ENCODE results near the gene CACNA1A.

CACNA1A gene

DNA sequence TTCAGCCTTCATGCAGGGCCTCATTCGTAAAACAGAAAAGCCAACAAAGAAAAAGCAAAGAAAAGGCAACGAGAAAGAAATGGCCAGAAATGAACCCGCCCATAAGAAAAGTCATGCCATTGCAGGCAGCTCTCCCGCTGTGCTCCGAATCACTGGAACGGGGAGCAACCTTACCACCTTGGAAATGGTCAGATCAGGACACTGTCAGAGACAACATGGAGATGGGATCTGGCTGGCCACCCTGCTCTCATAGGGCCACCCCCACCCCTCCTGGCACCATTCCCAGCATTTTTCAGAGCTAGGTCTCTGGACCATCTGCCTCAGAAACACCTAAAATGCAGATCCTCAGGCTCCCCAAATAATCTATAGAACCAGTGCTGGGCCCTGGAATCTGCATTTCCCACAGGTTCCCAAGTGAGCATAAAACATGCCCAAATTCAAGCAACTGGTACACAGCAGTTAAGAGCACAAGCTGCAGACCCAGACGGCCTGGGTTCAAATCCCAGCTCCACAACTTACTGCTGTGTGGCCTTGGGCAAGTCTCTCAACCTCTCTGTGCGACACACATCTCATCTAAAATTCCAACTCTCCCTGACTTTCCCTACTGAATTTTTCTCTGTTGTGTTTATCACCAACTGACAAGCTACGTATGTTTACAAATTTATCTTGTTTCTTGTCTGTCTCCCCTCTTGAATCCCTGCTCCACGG lies 204.5 kb downstream of the CACNA1A start:
- DNase-seq, result no peak

DNA sequence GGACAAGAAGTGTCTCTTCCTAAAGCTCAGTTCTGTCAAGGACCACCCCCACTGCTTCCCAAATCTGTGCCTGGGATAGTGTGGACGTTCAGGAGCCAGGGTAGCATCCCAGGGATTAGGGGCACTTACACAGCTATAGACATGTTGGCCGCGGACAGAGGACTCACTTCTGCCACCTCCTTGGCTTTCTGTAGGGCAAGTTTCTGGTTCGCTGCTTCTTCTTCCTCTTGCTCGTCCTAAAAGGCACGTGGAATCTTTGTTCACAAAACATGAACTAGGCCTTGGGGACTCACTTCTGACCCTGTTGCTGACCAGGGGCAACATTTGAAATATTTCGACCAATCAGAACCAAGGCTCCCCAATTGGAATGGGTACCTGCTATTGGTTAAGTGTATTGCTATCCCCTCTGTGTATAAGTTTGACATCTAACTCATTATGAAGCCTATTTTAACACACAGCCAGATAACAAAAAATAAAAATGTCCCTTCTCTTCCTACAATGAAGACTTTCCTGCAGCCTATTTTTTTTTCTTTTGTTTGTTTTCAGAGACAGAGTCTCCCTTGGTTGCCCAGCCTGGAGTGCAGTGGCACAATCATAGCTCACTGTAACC lies 205.8 kb downstream of the CACNA1A start:
- no peak for DNase-seq

DNA sequence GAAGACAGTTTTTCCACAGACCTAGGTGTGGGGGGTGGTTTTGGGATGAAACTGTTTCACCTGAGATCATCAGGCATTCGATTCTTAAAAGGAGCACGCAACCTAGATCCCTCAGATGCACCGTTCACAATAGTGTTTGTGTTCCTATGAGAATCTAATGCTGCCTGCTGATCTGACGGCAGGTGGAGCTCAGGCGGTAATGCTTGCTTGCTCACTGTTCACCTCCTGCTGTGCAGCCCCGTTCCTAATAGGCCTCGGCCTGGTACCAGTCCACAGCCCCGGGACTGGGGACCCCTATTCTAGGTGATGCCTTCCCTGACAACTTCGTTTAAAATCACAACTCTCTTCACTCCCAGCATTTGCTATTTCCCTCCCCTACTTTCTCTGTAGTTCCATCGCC lies 206.4 kb downstream of the CACNA1A start:
- no peak for DNase-seq

DNA sequence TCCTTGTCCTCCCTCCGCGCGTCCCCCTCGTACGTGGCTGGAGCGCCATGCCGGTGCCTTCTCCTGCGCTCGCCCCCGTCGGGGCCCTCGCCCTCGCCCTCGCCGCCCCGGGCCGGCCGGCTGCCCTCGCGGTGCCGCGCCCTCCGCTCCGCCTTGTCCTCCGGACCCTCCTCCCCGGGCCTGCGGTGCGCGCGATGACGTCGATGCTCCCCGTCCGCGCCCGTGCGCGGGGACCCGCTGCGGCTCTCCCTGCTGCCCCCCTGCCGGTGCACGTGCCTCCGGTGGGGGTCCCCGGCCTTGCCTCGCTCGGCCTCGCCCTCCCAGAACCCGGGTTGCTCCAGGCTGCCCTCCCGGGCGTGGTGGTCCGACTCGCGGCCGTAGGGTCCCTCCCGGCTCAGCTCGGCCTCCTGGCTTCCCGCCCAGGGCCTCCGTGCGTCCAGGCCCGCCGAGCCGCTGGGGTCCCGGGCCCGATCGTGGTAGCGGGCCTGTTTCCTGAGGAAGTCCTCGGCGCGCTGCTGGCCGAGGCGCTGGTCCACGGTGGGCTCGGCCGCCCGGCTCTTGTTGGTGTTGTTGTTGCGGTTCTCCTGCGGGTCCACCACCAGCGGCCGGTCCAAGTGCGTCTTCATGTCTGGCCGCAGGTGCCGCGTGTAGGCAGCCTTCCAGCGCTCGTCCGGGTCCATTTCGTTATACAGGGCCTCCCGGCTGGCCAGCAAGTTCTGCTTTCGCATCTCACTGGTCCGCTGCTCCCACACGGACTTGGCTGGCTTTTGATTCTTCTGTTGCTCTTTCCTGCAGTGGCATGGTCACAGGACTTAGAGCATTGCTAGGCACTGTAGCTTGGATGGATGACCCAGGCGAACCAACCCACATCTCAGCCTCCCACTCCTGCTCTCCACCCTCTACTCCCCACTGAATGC lies 207.5 kb downstream of the CACNA1A start:
- no peak for DNase-seq

DNA sequence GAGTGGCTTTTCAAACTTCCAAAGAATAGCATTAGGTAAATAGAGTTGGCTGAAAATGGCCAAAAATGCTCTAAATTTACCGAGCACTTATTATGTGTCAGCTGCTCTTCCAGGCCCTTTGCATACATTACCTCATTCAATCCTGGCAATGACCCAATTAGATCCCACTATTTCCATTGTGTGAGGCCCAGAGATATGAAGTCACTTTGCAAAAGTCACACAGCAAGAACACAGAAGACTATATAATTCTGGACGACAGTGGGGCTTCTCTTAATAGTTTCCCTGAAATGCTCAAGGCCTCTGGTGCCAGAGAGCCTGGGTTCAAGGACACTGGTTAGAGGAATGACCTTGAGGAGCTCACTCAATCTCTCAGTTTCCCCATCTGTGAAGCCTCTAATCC lies 209.3 kb downstream of the CACNA1A start:
- DNase-seq, result no peak

DNA sequence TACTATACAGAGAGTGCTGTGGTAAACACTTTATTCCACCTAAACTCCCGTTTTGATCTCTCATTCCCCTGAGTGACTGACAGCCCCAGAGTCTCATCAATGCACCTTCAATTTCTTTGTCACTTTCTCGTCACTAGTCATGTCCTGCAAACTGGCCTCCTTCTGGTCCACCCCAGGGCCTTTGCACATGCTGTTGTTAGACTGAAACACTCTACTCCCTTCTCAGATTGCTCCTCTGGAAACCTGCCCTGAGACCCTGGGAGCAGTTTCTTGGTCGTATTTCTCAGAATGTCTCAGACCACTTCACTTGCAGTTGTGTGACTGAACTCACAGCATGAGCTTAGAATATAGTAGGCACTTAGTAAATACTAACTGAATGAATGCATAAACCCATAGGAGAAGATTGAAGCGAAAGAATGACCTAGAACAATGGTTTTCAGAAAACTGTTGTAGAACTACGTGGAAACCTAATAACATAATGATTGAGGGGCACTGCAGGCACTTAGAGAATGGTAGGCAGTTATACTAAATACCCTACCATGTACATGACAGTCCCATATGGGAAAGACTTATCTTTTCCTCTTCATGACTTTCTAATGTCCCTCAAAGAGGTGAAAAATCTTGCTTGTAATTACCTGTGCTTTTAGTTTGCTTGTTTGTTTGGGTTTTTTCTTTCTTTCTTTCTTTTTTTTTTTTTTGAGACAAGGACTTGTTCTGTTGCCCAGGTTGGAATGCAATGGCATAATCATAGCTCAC lies 211.3 kb downstream of the CACNA1A start:
- no peak for DNase-seq

DNA sequence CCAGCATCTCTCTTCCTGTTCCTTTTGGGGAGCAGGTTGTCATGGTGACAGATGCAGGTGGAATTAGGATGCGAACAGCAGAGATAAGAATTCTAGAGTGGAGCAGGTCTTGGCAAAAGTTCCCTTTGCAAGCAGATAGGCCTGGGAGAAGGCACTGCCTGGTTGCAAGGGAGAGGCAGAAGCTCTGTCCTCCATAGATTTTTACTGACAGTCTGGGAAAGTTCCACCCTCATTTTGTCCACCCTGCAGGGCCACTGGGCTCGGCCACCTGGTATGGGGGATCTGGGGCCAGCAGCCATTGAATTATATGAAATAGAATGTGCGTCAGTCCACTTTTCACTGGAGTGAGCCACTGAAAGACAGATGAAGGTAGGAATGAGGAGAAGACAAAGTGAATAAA lies 214.4 kb downstream of the CACNA1A start:
- DNase-seq, result no peak

DNA sequence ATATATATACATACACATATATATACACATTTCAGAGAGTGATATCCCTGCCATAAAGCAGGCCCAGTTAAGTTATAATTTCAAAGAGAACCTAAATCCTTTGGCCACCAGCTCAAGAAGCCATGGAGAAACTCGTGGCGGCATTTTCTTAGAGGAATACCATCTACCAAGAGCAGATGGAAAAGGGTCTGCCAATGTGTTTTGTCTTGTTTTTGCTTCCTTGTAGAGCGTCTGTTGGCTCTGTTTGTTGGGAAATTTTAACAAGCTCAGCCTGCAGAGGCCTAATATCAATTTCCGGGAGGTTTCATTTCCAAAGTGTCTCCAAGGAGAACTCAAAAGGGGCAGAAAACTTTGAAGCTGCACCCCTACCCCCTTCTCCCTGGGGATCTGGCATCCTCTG lies 215.5 kb downstream of the CACNA1A start:
- no peak for DNase-seq

DNA sequence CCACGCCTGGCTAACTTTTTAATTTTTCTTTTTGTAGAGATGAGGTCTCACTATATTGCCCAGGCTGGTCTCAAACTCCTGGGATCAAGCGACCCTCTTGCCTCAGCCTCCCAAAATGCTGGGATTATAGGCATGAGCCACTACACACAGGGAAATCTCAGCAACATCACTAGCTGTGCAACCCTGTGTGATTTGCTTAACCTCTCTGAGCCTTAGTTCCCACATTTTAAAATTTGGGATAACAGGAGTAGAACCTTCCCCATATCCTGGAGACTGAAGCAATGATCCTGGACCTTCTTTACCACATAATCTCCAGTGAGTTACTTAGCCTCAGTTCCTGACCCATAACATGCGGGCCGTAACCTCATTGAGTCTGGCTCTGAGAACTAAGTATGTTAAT lies 217.0 kb downstream of the CACNA1A start:
- DNase-seq, result no peak

DNA sequence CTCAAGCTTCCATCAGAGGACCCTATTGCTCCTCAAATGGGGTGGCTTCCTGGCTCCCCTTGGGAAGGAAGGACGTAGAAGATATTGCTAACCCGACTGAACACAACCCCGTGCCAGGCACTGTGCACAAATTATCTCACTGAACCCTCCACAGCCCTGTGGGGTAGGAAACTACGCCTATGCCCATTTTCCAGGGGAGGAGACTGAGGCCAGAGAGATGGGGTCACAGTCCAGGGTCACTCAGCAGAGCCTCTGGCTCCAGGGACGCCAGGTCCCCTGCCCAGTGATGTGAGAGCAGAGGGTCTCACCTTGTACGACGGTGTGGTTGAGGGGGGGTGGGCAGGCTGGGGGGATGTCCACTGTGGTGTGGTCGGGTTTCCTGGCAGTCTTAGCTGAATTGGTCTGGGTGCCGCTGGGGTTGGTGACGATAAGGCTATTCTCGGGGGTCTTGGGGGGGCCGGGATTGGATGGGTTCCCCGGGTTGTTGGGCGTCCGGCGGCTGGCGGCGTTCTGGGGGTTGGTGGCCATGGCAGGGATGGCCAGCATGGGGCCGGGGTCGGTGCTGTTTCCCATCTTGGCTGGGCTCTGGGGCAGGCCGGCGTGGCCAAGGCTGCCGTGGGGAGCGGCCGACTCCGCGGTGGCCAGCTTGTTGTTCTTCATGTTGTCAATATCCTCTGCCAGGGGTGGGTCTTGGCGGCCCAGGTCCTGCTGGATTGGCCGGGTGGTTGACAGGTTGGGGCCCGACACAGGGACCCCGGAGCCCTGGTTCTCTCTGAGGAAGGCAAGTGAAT lies 219.9 kb downstream of the CACNA1A start:
- no peak for DNase-seq

DNA sequence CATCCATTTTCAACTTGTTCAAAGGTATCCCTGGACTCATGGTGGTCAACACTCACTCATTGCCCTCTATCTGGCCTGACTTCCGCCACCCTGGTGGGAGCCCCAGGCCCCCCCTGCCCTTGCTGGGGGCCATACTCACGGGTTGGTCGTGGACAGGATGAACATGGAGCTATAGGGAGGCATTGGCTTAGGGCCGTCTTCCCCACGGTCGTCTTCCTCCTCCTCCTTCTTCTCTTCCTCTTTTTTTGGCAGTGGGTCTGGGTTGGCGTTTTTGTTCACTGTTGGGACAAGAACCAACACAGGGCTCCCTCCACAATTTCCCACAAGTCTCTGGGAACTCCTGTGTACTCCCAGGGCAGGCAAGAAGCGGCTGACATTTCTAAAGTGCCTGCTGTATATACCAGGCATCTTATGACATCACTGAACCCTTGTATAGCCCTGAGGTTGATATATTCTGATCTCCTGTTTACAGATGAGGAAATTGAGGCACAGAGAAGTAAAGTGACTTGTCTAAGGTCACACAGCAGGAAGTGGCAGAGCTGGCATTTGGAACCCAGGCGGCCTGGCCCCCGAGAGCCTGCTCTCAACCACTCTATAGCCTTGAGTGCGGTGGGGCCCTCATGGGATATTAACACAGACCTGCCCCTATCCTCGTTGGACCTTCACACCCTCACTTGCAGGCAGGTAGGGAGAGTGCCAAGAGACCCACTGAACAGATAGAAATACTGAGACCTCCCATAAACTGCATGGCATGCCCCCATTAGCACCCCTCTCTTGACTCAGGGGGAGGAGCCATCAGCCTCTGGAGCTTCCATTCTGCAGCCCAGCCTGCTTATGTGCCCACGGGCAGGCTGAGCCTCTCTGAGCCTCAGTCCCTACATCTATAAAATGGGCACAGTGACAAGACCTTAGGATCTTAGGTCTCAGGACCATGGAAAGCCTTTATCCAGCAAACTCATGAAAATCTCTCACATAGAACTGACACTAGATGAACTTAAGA lies 221.1 kb downstream of the CACNA1A start:
- DNase-seq, result no peak

DNA sequence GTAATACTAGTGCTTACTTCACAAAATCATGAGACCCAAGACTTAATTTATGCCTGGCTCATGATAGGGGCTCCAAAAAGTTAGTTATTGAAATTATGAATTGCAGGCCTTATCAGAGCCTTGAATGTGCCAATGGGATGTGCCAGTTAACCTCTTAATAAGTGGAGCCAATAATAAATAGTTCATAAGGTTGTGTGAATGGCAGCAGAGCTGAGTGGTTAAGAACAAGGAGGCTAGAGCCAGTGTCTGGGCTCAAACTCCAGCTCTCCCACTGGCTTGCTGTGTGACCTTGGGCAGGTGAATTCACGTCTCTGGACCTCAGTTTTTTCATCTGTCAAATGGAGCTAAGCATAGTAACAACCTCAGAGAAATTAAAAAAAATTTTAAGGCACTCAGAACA lies 222.4 kb downstream of the CACNA1A start:
- no peak for DNase-seq

DNA sequence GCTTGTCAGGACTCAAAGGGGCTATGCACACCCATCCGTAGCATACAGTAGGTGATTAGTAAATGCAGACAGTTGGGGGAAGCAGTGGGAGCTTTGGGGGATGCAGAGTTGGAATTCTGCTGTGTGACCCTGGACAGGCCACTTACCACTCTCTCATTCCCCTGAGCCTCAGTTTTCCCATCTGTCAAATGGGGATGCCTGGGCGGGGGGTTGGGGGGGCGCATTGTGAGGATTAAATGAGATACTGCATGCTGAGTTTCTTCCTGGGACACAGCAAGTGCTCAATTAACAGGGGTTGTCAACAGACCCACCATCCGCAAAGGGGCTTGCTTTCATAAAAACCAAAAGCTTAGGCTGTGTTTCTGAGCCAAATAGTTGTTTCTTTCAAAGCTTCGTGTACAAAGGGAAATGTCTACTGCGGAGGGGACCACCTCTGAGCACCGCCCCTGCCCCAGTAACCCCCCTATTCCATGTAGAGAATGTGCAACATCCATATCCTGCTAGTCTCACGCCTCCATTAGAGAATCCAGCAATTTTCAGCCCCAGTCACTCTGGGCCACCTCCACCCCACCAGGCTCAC lies 223.7 kb downstream of the CACNA1A start:
- no peak for DNase-seq

DNA sequence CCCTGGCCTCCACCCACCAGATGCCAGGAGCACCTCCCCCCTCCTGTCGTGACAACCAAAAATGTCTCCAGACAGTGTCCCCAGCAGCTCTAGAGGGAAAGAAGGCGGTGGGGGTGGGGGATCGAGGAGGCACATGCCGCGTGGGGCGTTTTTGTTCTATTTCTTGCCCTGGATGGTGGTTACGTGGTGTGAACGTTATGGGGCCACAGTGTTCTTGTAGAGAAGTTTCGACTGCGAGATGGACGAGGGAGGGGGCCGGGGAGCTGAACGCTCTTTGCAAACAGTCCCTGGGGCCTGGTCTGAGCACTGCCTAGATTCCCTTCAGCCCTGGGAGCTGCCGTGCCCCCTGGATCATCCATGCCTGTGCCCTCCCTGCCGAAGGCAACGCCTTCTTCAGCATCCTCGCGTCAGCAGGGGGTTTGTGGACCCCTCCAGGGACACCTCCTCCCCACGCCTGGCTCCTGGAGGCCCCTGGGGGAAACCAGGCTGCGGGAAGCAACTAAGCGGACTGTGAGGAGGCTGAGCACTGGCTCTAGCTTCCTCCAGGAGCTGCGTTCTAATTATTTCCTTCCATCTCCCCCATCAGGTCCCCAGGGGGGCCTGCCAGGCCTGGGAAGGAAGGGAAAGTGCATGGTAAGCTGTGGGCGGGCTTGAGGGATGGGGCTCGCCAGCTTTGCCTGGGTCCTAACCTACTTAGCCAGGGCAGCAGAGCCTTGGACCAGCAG lies 224.6 kb downstream of the CACNA1A start:
- DNase-seq, result no peak

DNA sequence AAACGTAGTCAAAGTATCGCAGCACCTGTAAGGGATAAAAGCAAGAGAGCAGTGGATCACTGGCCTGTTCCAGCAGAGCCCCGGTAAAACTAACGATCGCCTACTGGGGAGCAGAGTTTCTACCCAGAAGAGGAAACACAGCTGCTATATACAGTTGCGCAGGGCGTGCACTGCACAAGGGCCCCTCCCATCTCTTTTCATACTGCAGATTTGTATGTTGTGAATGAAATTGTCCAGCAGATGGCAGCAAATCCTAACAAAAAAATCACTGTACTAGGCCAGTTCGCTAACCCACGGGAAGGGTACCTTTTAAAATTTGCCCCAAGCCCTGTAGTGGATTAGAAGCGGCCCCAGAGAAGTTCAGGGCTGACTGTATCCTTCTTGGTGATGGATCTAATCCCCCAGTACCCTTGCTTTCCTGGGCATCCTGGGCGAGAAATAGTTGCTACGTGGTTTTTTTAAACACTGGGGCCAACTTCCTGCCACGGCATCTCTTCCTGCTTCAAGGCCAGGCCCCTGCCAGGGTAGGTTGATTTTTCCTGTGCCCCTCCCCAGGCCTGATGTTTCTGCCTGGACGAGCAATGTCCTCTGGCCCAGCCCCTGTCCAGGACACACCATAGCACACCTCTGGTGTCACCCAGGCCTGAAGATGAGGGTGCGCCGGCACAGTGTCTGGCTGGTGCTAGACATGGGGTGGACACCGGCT lies 229.0 kb downstream of the CACNA1A start:
- DNase-seq, result peak; percentile 62

DNA sequence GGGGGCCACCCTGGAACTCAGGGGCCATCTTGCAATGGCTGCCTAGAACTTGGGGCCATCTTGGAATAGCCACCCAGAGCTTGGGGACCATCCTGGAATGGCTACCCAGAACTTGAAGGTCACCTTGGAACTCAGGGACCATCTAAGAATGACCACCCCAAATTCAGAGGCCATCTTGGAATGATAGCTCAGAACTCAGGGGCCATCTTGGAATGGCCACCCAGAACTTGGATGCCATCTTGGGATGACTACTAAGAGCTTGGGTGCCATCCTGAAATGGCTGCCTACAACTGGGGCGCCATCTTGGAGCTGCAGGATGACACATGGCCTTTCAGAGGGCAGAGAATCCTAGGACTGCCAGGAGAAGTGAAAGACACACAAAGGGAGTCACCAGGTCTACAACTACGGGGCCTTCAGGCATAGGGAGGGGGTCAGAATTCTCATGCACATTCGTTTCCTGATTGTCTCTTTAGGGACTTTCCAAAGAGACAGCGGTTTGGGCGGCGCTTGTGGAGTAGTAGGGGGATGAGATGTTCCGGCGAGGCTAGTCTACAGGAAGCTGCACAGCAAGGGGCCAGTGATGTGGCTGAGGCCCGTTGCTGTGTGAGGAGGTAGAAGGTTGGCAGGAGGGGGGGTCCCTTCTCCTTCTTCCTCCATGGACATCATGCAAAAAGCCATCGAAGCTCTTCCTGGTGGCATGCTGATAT lies 231.1 kb downstream of the CACNA1A start:
- no peak for DNase-seq

DNA sequence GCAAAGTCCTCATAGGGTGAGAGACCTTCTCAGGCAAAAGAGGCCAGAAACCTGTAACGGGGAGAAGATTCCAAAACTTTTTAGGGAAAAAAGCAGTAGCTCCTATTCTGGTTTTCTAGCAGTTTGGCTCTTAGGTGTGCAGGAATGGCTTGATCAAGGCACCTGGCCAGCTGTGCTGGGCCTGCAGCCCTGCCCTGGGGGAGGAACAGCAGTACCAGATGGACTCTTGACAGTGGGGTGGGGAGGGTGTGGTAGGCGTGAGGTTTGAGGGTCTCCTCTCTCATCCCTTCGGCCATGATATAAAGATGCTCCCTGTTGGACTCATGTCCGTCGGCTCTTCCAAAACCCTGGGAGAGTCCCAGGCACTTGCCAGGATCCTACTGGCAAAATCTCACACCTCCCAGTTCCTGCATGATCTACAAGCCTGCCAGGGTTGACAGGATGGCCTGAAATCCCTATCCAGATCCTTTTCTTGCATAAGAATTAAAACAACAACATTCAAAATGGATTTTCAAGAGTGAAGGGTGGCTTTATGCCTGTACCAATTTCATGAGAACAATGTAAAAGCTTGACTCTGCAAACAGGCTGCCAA lies 235.7 kb downstream of the CACNA1A start:
- no peak for DNase-seq

DNA sequence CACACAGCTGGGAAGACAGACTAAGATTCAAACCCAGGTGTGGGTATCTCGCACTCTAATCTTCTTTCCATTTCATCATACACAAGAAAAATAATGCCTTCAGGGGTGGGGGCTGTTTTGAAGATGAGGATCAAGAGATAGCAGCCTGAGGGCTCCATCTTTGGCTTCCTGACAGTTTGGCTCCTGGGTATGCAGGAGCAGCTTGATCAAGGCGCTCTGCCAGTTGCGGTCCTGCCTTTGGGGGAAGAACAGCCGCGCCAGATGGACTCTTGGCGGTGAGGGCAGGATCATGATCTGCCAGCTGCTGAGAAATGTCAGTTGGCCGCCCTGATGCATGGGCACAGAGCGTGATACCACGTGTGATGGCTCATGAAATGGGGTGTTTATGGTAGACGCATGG lies 236.9 kb downstream of the CACNA1A start:
- DNase-seq, result no peak
